BE2C (cell line): Measurements from ENCODE around the gene KRTAP10-9.
"Not testable (repeated sequence)": the region's sequence is repeated elsewhere in the genome, so short reads cannot be mapped to it uniquely, and the experiment has no call there.

Experiments
- DNase-seq: peaks from one replicate; pipeline ENCODE4 v3.0.0-alpha.2; 2020
- H3K27me3 ChIP-seq: fragments of 250-450 bp; sonication (Bioruptor Pico); 2 replicates; pipeline ENCODE4 v1.5.1; 2020; ENCODE audit warnings: mild to moderate bottlenecking
- H3K36me3 ChIP-seq: fragments of 250-450 bp; sonication (Bioruptor Pico); 2 replicates; pipeline ENCODE4 v1.5.1; 2020; ENCODE audit warnings: mild to moderate bottlenecking
- H3K4me1 ChIP-seq: fragments of 250-450 bp; sonication (Bioruptor Pico); 2 replicates; pipeline ENCODE4 v1.5.1; 2020
- H3K4me3 ChIP-seq: 2 replicates; pipeline ENCODE4 v1.5.1; 2011; ENCODE audit warnings: low read depth, low read length
- H3K9me3 ChIP-seq: fragments of 250-450 bp; sonication (Bioruptor Pico); 2 replicates; pipeline ENCODE4 v1.5.1; 2020
- CTCF ChIP-seq: IDR thresholded peaks from 2 replicates; pipeline ENCODE4 v1.5.1; 2012; ENCODE audit warnings: mild to moderate bottlenecking, low read depth, low read length

The KRTAP10-9 gene

GRCh38 chr21:44639331-44639655 is 12.4 kb downstream of the KRTAP10-9 start:
- Histone ChIP-seq H3K36me3 (no peaks in the 10 kb centered on the region), H3K9me3 (peaks cover 3% of the 10 kb centered on the region; the same call in 1 of the 2 replicates), H3K27me3 (no peaks in the 10 kb centered on the region), H3K4me3 (no peak overlapping the region), H3K4me1 (no peaks in the 10 kb centered on the region)
- no peak for DNase-seq
- no peak for TF ChIP-seq CTCF

- DNase-seq, result no peak
- Histone ChIP-seq H3K4me3 (no peak overlapping the region), H3K4me1 (no peaks in the 10 kb centered on the region), H3K36me3 (no peaks in the 10 kb centered on the region), H3K27me3 (no peaks in the 10 kb centered on the region), H3K9me3 (peaks cover 3% of the 10 kb centered on the region; the same call in 1 of the 2 replicates)
- no peak for TF ChIP-seq CTCF
Measured at GRCh38 chr21:44640761-44641160, 13.9 kb downstream of the KRTAP10-9 start.

- Histone ChIP-seq H3K27me3 (peaks cover 11% of the 10 kb centered on the region), H3K36me3 (no peaks in the 10 kb centered on the region), H3K4me3 (no peak overlapping the region), H3K9me3 (peaks cover 3% of the 10 kb centered on the region; the same call in 1 of the 2 replicates), H3K4me1 (no peaks in the 10 kb centered on the region)
- no peak for DNase-seq
- no peak for TF ChIP-seq CTCF
Measured at GRCh38 chr21:44643741-44644310, 16.9 kb downstream of the KRTAP10-9 start.

- Histone ChIP-seq H3K36me3 (no peaks in the 10 kb centered on the region), H3K4me3 (no peak overlapping the region), H3K4me1 (no peaks in the 10 kb centered on the region), H3K9me3 (peaks cover 3% of the 10 kb centered on the region; the same call in 1 of the 2 replicates), H3K27me3 (peaks cover 14% of the 10 kb centered on the region)
- no peak for DNase-seq
- TF ChIP-seq CTCF, result no peak
Measured at GRCh38 chr21:44644878-44645277, 18.0 kb downstream of the KRTAP10-9 start.

- not testable (repeated sequence) for DNase-seq, H3K4me1 ChIP-seq, H3K9me3 ChIP-seq, H3K36me3 ChIP-seq, H3K4me3 ChIP-seq
- H3K27me3 ChIP-seq, result peaks cover 14% of the 10 kb centered on the region
Measured at GRCh38 chr21:44646366-44647221, 19.7 kb downstream of the KRTAP10-9 start, which contains the start of gene KRTAP10-11. TSS of gene KRTAP10-11 (plus strand) at chr21:44646414. CDS start at chr21:44646459, 45 bp downstream.

GRCh38 chr21:44647222-44647552 is 20.3 kb downstream of the KRTAP10-9 start:
- no peak for DNase-seq
- no peak for TF ChIP-seq CTCF
- Histone ChIP-seq H3K27me3 (peaks cover 14% of the 10 kb centered on the region), H3K9me3 (no peaks in the 10 kb centered on the region), H3K4me1 (no peaks in the 10 kb centered on the region), H3K36me3 (no peaks in the 10 kb centered on the region), H3K4me3 (no peak overlapping the region)
